ENCODE measurements around the gene PTGFRN. TPM values are rescaled to one million over a fixed set of nuclear protein-coding genes. Genes with fewer than 3 reads are reported as not detected.

PTGFRN gene
- total and polyA plus RNA-seq, 4 donors, result 5.4 to 12.6 (median 7.2) TPM

DNA sequence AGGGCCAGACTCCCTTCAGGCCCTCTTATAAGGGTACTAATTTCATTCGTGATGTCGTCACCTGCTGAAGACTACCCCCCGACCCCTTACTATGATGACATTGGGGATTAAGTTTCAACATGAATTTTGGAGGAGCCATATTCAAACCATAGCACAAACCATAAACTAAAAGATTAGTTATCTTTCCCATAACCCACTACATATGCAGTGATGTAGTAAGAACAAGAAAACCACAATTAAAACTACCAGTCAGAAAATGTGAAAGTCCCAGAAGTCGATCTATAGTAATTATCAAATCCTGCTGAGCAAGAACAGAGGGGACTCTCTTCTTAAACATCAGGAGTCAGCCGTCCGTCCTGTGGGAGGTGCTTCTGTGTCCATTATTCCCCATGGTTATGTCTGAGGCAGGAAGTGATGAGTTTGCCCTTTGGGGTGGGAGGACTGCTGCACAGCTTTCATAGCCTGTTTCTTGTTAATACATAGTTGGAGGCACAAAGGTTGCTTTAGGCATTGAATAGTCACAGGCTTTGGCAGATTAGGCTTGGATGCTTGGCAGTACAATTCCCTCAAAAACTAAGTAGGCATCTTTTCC is 35.9 kb upstream of the PTGFRN start:
- H3K4me1 ChIP-seq (ENCODE audit: control insufficient read depth in 4 of 4, insufficient read depth in 4 of 4, low read length in 3 of 4), result peaks cover 0 to 8% (median 4%) of the 10 kb centered on the region in 4 donors

DNA sequence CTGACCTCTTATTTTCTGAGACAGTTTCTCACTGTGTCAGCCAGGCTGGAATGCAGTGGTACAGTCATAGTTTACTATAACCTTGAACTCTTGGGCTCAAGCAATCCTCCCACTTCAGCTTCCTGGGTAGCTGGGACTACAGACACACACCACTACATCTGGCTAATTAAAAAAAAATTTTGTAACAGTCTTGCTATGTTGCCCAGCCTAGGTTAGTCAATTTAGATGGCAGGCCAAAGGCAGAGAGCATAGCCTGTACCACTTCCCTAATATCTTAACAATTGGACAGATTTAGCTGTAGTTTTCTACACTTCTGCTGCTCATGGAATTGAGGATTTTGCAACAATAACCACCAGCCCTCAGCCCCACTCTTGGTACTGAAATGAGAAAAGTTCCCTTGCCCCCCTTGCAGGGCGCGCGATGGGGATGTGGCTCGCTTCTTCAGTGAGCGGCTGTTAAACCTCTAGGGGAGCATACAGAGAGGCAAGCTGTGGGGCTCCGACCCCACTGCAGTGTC is 34.9 kb upstream of the PTGFRN start:
- no peak for TF ChIP-seq TAF1 (conservative IDR thresholded peaks at IDR 0.05)
- TF ChIP-seq GABPA (IDR thresholded peaks at IDR 0.05 in 1 of 2, conservative IDR thresholded peaks at IDR 0.05 in 1 of 2), result no peak
- TF ChIP-seq, protein P1, sequence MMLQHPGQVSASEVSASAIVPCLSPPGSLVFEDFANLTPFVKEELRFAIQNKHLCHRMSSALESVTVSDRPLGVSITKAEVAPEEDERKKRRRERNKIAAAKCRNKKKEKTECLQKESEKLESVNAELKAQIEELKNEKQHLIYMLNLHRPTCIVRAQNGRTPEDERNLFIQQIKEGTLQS (IDR thresholded peaks at IDR 0.05), result no peak
- TF ChIP-seq JUND (IDR thresholded peaks at IDR 0.05), result no peak
- no peak for TF ChIP-seq HNF4A (conservative IDR thresholded peaks at IDR 0.05)
- no peak for TF ChIP-seq NR2F2 (IDR thresholded peaks at IDR 0.05)
- TF ChIP-seq YY1 (IDR thresholded peaks at IDR 0.05), result no peak
- TF ChIP-seq, protein P2, sequence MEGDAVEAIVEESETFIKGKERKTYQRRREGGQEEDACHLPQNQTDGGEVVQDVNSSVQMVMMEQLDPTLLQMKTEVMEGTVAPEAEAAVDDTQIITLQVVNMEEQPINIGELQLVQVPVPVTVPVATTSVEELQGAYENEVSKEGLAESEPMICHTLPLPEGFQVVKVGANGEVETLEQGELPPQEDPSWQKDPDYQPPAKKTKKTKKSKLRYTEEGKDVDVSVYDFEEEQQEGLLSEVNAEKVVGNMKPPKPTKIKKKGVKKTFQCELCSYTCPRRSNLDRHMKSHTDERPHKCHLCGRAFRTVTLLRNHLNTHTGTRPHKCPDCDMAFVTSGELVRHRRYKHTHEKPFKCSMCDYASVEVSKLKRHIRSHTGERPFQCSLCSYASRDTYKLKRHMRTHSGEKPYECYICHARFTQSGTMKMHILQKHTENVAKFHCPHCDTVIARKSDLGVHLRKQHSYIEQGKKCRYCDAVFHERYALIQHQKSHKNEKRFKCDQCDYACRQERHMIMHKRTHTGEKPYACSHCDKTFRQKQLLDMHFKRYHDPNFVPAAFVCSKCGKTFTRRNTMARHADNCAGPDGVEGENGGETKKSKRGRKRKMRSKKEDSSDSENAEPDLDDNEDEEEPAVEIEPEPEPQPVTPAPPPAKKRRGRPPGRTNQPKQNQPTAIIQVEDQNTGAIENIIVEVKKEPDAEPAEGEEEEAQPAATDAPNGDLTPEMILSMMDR (IDR thresholded peaks at IDR 0.05; ENCODE audit: low read depth, low read length, missing input control), result no peak
- TF ChIP-seq, protein P3, sequence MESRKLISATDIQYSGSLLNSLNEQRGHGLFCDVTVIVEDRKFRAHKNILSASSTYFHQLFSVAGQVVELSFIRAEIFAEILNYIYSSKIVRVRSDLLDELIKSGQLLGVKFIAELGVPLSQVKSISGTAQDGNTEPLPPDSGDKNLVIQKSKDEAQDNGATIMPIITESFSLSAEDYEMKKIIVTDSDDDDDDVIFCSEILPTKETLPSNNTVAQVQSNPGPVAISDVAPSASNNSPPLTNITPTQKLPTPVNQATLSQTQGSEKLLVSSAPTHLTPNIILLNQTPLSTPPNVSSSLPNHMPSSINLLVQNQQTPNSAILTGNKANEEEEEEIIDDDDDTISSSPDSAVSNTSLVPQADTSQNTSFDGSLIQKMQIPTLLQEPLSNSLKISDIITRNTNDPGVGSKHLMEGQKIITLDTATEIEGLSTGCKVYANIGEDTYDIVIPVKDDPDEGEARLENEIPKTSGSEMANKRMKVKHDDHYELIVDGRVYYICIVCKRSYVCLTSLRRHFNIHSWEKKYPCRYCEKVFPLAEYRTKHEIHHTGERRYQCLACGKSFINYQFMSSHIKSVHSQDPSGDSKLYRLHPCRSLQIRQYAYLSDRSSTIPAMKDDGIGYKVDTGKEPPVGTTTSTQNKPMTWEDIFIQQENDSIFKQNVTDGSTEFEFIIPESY (IDR thresholded peaks at IDR 0.05), result no peak
- no peak for TF ChIP-seq RAD21 (IDR thresholded peaks at IDR 0.05)
- TF ChIP-seq, protein P4, sequence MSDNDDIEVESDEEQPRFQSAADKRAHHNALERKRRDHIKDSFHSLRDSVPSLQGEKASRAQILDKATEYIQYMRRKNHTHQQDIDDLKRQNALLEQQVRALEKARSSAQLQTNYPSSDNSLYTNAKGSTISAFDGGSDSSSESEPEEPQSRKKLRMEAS (IDR thresholded peaks at IDR 0.05), result no peak
- no peak for TF ChIP-seq SP1 (IDR thresholded peaks at IDR 0.05)
- no peak for TF ChIP-seq HNF4G (IDR thresholded peaks at IDR 0.05)

More for the DNA sequence above, 35.9 kb upstream of the PTGFRN start:
- Histone ChIP-seq H3K27me3 (ENCODE audit: control insufficient read depth in 4 of 4, insufficient read depth in 4 of 4, low read length in 3 of 4) (peaks cover 0 to 3% (median 0%) of the 10 kb centered on the region in 4 donors), H3K9me3 (ENCODE audit: control insufficient read depth in 4 of 4, low read length in 3 of 4) (no peaks in the 10 kb centered on the region), H3K36me3 (ENCODE audit: control insufficient read depth in 4 of 4, insufficient read depth in 3 of 4, low read depth in 1 of 4, low read length in 3 of 4) (no peaks in the 10 kb centered on the region), H3K4me3 (ENCODE audit: low read depth in 1 of 3, low read length in 3 of 3) (no peak overlapping the region), H3K27ac (ENCODE audit: low read depth in 1 of 2, low read length in 2 of 2) (no peak overlapping the region), H3K9ac (ENCODE audit: low read depth in 1 of 2, low read length in 2 of 2) (no peak overlapping the region)
- 78% methylated on average over 6 of the region's 6 CpGs for WGBS
- no peak for DNase-seq (ENCODE audit: low spot score)
- TF ChIP-seq TAF1 (conservative IDR thresholded peaks at IDR 0.05), result no peak
- no peak for TF ChIP-seq RXRA (IDR thresholded peaks at IDR 0.05)
- no peak for TF ChIP-seq GABPA (IDR thresholded peaks at IDR 0.05 in 1 of 2, conservative IDR thresholded peaks at IDR 0.05 in 1 of 2)
- no peak for TF ChIP-seq SP1 (IDR thresholded peaks at IDR 0.05)
- no peak for TF ChIP-seq YY1 (IDR thresholded peaks at IDR 0.05)
- TF ChIP-seq, protein P2 (IDR thresholded peaks at IDR 0.05; ENCODE audit: low read depth, low read length, missing input control), result no peak
- TF ChIP-seq FOXA2 (IDR thresholded peaks at IDR 0.05), result no peak
- TF ChIP-seq, protein P3 (IDR thresholded peaks at IDR 0.05), result no peak
- no peak for TF ChIP-seq FOXA1 (IDR thresholded peaks at IDR 0.05)
- TF ChIP-seq, protein P4 (IDR thresholded peaks at IDR 0.05), result no peak
- TF ChIP-seq HNF4G (IDR thresholded peaks at IDR 0.05), result no peak
- TF ChIP-seq, protein P1 (IDR thresholded peaks at IDR 0.05), result no peak
- no peak for TF ChIP-seq EGR1 (IDR thresholded peaks at IDR 0.05; ENCODE audit: low read depth in 2 of 2)
- TF ChIP-seq HNF4A (conservative IDR thresholded peaks at IDR 0.05), result no peak
- TF ChIP-seq RAD21 (IDR thresholded peaks at IDR 0.05), result no peak

More for the DNA sequence above, 34.9 kb upstream of the PTGFRN start:
- H3K27me3 ChIP-seq (ENCODE audit: control insufficient read depth in 4 of 4, insufficient read depth in 4 of 4, low read length in 3 of 4), result peaks cover 0 to 3% (median 0%) of the 10 kb centered on the region in 4 donors
- 90% methylated on average over 6 of the region's 6 CpGs for WGBS
- DNase-seq (ENCODE audit: low spot score), result no peak
- no peaks in the 10 kb centered on the region for H3K9me3 ChIP-seq (ENCODE audit: control insufficient read depth in 4 of 4, low read length in 3 of 4)
- H3K36me3 ChIP-seq (ENCODE audit: control insufficient read depth in 4 of 4, insufficient read depth in 3 of 4, low read depth in 1 of 4, low read length in 3 of 4), result no peaks in the 10 kb centered on the region
- H3K4me1 ChIP-seq (ENCODE audit: control insufficient read depth in 4 of 4, insufficient read depth in 4 of 4, low read length in 3 of 4), result peaks cover 0 to 11% (median 4%) of the 10 kb centered on the region in 4 donors
- no peak overlapping the region for H3K27ac ChIP-seq (ENCODE audit: low read depth in 1 of 2, low read length in 2 of 2)
- H3K4me3 ChIP-seq (ENCODE audit: low read depth in 1 of 3, low read length in 3 of 3), result no peak overlapping the region
- H3K9ac ChIP-seq (ENCODE audit: low read depth in 1 of 2, low read length in 2 of 2), result no peak overlapping the region
